IMR-90 (cell line): ENCODE data around the gene HOXB7. TPM values are rescaled to one million over a fixed set of nuclear protein-coding genes. Genes with fewer than 3 reads are reported as not detected.
A peak's percentile ranks its signal among the peaks of the same experiment; 100 is the strongest.

Source experiments
- ATAC-seq: fragments of 200-7000 bp; cut with Tn5 transposase; 2 replicates; pipeline ENCODE4 v1.9.1; 2020; ENCODE audit warnings: low read depth, mild to moderate bottlenecking, moderate library complexity
- BruUV-seq: library from RNA; stranded (reverse); fragments of 400-500 nt; replicated peaks from 2 replicates; lab custom pipeline; 2021; lab: Mats Ljungman, UMichigan
- CTCF ChIA-PET: fragments of 300-600 bp; formaldehyde crosslinking; extraction: SDS; loops from one replicate; lab custom pipeline; 2021; ENCODE audit warnings: antibody characterized with exemption; lab: Yijun Ruan, JAX
- POLR2A ChIA-PET: fragments of 300-600 bp; sonication (Branson Sonifier 250); formaldehyde crosslinking; loops from one replicate; lab custom pipeline; 2022; ENCODE audit warnings: antibody characterized with exemption; ENCODE audit not compliant: unreplicated experiment; lab: Charles Lee
- DNase-seq: peaks from one replicate; pipeline ENCODE4 v3.0.0; 2013
- H2AFZ ChIP-seq: replicated peaks from 2 replicates; pipeline ENCODE3; 2013; ENCODE audit warnings: low read length, mild to moderate bottlenecking; ENCODE audit not compliant: poor library complexity
- H2AK5ac ChIP-seq: 2 replicates; pipeline ENCODE4 v1.6.1; 2013; ENCODE audit warnings: low read depth, low read length, inconsistent platforms
- H2AK9ac ChIP-seq: replicated peaks from 2 replicates; pipeline ENCODE3; 2013; ENCODE audit warnings: mild to moderate bottlenecking, low read depth, low read length, moderate library complexity; ENCODE audit not compliant: poor library complexity
- H2BK120ac ChIP-seq: 2 replicates; pipeline ENCODE4 v1.6.1; 2013; ENCODE audit warnings: low read depth, low read length, inconsistent platforms
- H2BK15ac ChIP-seq: 3 replicates; pipeline ENCODE4 v1.6.1; 2013; ENCODE audit warnings: low read depth, low read length, inconsistent platforms
- H2BK20ac ChIP-seq: 2 replicates; pipeline ENCODE4 v1.6.1; 2013; ENCODE audit warnings: low read depth, mild to moderate bottlenecking, inconsistent platforms, low read length, moderate library complexity
- H2BK5ac ChIP-seq: 2 replicates; pipeline ENCODE4 v1.6.1; 2013; ENCODE audit warnings: mild to moderate bottlenecking, low read depth, low read length, inconsistent platforms; ENCODE audit not compliant: poor library complexity, severe bottlenecking
- H3K14ac ChIP-seq: replicated peaks from 2 replicates; pipeline ENCODE4 v1.6.1; 2013; ENCODE audit warnings: low read depth, low read length, inconsistent platforms
- H3K18ac ChIP-seq: 2 replicates; pipeline ENCODE4 v1.6.1; 2013; ENCODE audit warnings: low read depth, low read length, control low read depth
- H3K23ac ChIP-seq: 2 replicates; pipeline ENCODE4 v1.6.1; 2013; ENCODE audit warnings: low read depth, low read length, inconsistent platforms
- H3K27ac ChIP-seq: 2 replicates; pipeline ENCODE4 v1.5.1; 2013; ENCODE audit warnings: mild to moderate bottlenecking, control low read depth, low read length; ENCODE audit not compliant: insufficient read depth
- H3K27me3 ChIP-seq: 2 replicates; pipeline ENCODE4 v1.6.1; 2013; ENCODE audit warnings: low read length; ENCODE audit not compliant: control insufficient read depth, insufficient read depth
- H3K36me3 ChIP-seq: 2 replicates; pipeline ENCODE4 v1.6.1; 2013; ENCODE audit warnings: low read length, mixed read lengths; ENCODE audit not compliant: control insufficient read depth, insufficient read depth
- H3K4ac ChIP-seq: 2 replicates; pipeline ENCODE4 v1.6.1; 2013; ENCODE audit warnings: low read depth, low read length, inconsistent platforms
- H3K4me1 ChIP-seq: 2 replicates; pipeline ENCODE4 v1.6.1; 2013; ENCODE audit warnings: low read length, mixed read lengths; ENCODE audit not compliant: control insufficient read depth, insufficient read depth
- H3K4me2 ChIP-seq: 2 replicates; pipeline ENCODE4 v1.6.1; 2013; ENCODE audit warnings: low read depth, mild to moderate bottlenecking, control low read depth, low read length, moderate library complexity
- H3K4me3 ChIP-seq: 2 replicates; pipeline ENCODE4 v1.5.1; 2013; ENCODE audit warnings: low read depth, mild to moderate bottlenecking, control low read depth, low read length, moderate library complexity; ENCODE audit not compliant: insufficient read depth
- H3K56ac ChIP-seq: 2 replicates; pipeline ENCODE4 v1.6.1; 2013; ENCODE audit warnings: low read length, inconsistent platforms; ENCODE audit not compliant: insufficient read depth; ENCODE audit errors: extremely low read depth
- H3K79me1 ChIP-seq, 2 experiments: 2 replicates each; pipeline ENCODE4 v1.6.1; 2013; ENCODE audit warnings: low read length in 2 of 2, inconsistent platforms in 1 of 2, low read depth in 1 of 2
- H3K9ac ChIP-seq: 2 replicates; pipeline ENCODE4 v1.6.1; 2013; ENCODE audit warnings: low read depth, low read length, control low read depth
- H3K9me1 ChIP-seq: 2 replicates; pipeline ENCODE4 v1.6.1; 2013; ENCODE audit warnings: low read length, inconsistent platforms; ENCODE audit not compliant: insufficient read depth
- H3K9me3 ChIP-seq: 2 replicates; pipeline ENCODE4 v1.6.1; 2013; ENCODE audit warnings: low read length; ENCODE audit not compliant: control insufficient read depth, insufficient read depth
- H4K20me1 ChIP-seq: 2 replicates; pipeline ENCODE4 v1.6.1; 2013; ENCODE audit warnings: low read length, inconsistent platforms; ENCODE audit not compliant: insufficient read depth
- H4K5ac ChIP-seq: 2 replicates; pipeline ENCODE4 v1.6.1; 2013; ENCODE audit warnings: mild to moderate bottlenecking, low read depth, low read length, control low read depth
- H4K8ac ChIP-seq, 2 experiments: 2 replicates each; pipeline ENCODE4 v1.6.1; 2013; ENCODE audit warnings: low read depth in 2 of 2, low read length in 2 of 2, control low read depth in 1 of 2, inconsistent platforms in 1 of 2
- H4K91ac ChIP-seq: 2 replicates; pipeline ENCODE4 v1.6.1; 2013; ENCODE audit warnings: low read depth, low read length, inconsistent platforms; ENCODE audit not compliant: insufficient read depth
- RFX5 ChIP-seq: IDR thresholded peaks from 2 replicates; pipeline ENCODE4 v1.8.0; 2012; ENCODE audit warnings: low read depth, mild to moderate bottlenecking, low read length, moderate library complexity
- WGBS, 2 experiments: methylation state at CpG; one replicate each; pipeline versions ENCODE4 v1.1.5 to v1.1.7; 2013; ENCODE audit warnings: missing lambda C conversion rate in 2 of 2; ENCODE audit not compliant: insufficient read length in 1 of 2; ENCODE audit errors: extremely low coverage in 2 of 2; 5-methylcytosine and 5-hydroxymethylcytosine counted together
- dilution Hi-C: fragments of 300-500 bp; cut with HindIII; formaldehyde crosslinking; loops from one replicate; pipeline ENCODE4 v1.14.3; 2018; ENCODE audit warnings: low sequenced_read_pairs; ENCODE audit not compliant: unreplicated experiment
- in situ Hi-C: fragments of 300-500 bp; cut with MboI; formaldehyde crosslinking; loops from 3 replicates; pipeline ENCODE4 v1.14.3; 2019; ENCODE audit warnings: low sequenced_read_pairs, inconsistent platforms, mixed read lengths
- intact Hi-C: fragments of 100-400 bp; cut with micrococcal nuclease; formaldehyde crosslinking; loops from 2 replicates; pipeline ENCODE4 v1.10.0; 2022
- polyA plus RNA-seq, 3 experiments: library from polyadenylated mRNA; depleted of rRNA; stranded (reverse); fragments of >200 nt; gene quantifications; 2 replicates each; pipeline ENCODE4 v1.2.3, GENCODE V29; 2012; ENCODE audit warnings: low replicate concordance in 1 of 3
- total RNA-seq: library from RNA; depleted of rRNA; stranded (reverse); fragments of >200 nt; gene quantifications from 2 replicates; pipeline ENCODE4 v1.2.3, GENCODE V29; 2012
- TF ChIP-seq, protein P1 (sequence below): fragments of 150-350 bp; IDR thresholded peaks from 2 replicates; pipeline ENCODE4 v1.6.1; 2016; ENCODE audit warnings: low read depth, mild to moderate bottlenecking, low read length, moderate library complexity, borderline replicate concordance

The HOXB7 gene
- total and polyA plus RNA-seq, 2 of the 4 experiments (the other 2 are of a cell fraction): 1.8 to 6.7 TPM

GRCh38 chr17:48588528-48588927, 22.3 kb downstream of the HOXB7 start:
- in situ Hi-C loops: no loop called here
- Histone ChIP-seq H3K9me1 (no peaks in the 10 kb centered on the region), H3K4ac (peak overlapping the region; percentile 99), H3K56ac (peak overlapping the region; percentile 100), H2BK120ac (peak overlapping the region; percentile 97), H3K14ac (peak overlapping the region; percentile 99), H3K9ac (peak overlapping the region; percentile 100), H3K4me1 (peaks cover 5% of the 10 kb centered on the region), H3K4me3 (peak overlapping the region; percentile 91), H4K20me1 (no peaks in the 10 kb centered on the region; the same call in 1 of the 2 replicates), H3K79me1 (no peaks in the 10 kb centered on the region), H3K9me3 (no peaks in the 10 kb centered on the region), H2AFZ (no peak overlapping the region), H3K4me2 (peak overlapping the region; percentile 98), H3K36me3 (peaks cover 11% of the 10 kb centered on the region; the same call in 1 of the 2 replicates), H3K23ac (peak overlapping the region; percentile 100), H2BK5ac (peak overlapping the region; percentile 99), H3K18ac (peak overlapping the region; percentile 96), H4K8ac (peak overlapping the region; percentile 96 to 99), H2BK15ac (peak overlapping the region; percentile 95), H4K5ac (peak overlapping the region; percentile 92), H2AK5ac (peak overlapping the region; percentile 95), H4K91ac (peak overlapping the region; percentile 99), H3K27me3 (no peaks in the 10 kb centered on the region), H2BK20ac (peak overlapping the region; percentile 55), H3K27ac (peak overlapping the region; percentile 99), H2AK9ac (peak overlapping the region; percentile 94)
- WGBS, 2 experiments: no CpG with 5 or more reads among the region's 2 CpGs
- DNase-seq (peak; percentile 53), ATAC-seq (no peak)
- dilution Hi-C loops: no loop called here
- TF ChIP-seq, protein P1, sequence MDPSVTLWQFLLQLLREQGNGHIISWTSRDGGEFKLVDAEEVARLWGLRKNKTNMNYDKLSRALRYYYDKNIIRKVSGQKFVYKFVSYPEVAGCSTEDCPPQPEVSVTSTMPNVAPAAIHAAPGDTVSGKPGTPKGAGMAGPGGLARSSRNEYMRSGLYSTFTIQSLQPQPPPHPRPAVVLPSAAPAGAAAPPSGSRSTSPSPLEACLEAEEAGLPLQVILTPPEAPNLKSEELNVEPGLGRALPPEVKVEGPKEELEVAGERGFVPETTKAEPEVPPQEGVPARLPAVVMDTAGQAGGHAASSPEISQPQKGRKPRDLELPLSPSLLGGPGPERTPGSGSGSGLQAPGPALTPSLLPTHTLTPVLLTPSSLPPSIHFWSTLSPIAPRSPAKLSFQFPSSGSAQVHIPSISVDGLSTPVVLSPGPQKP: no peak
- no peak for TF ChIP-seq RFX5
- BruUV-seq: no TSS peak
- intact Hi-C loops: no loop called here
- POLR2A ChIA-PET: interaction anchor here (0.6 to 1.6 kb wide), 11 partner anchors 10 to 190 kb away, joined by 3 to 6 read pairs (median 4); no protein-coding TSS in a partner anchor
- CTCF ChIA-PET: interaction anchor here (1.0 to 2.6 kb wide), 3 partner anchors 42 to 237 kb away, joined by 3 to 15 read pairs (median 5); no protein-coding TSS in a partner anchor
